ENCODE measurements around the gene EDN1.

Gene EDN1

DNA sequence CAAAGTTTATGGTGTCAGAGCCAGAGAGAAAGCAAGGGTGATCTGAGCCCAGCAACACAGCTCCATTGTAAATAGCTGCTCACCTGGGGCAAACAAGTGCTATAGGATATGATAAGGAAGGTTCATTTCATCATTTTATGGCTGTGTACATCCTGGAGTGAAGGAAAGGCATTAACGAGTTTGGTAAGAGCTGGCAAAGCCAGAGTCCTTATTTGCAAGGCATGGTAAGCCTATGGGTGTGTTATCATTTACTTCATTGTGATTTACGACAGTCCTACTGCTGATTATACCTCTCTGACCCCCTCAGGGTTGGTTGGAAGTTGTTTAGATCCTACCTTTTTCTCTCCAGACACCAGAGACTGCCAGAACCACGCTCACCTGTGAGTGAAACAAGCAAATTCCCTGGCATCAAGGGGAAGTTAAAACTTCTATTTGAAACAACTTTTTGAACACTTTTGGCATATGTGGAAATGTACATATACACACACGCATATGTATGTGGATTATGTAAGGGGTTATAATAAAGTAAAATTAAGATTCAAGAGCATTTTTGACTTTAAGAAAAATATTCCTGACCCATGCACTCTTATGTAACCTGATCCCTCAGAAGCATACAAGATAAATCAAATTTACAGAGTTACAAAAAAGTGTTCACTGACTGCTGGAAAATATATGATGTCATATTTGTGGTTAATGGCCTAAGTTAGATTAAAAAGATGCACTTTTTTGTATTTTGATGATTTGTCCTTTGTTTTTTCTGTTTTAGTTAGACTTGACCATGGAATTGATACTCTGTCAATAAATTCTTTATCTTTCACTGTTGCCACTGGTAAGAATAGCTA is 40.4 kb upstream of the EDN1 start:
- no peak overlapping the region for H3K4me3 ChIP-seq (ENCODE audit: low read depth, low read length)
- TF ChIP-seq, protein P1, sequence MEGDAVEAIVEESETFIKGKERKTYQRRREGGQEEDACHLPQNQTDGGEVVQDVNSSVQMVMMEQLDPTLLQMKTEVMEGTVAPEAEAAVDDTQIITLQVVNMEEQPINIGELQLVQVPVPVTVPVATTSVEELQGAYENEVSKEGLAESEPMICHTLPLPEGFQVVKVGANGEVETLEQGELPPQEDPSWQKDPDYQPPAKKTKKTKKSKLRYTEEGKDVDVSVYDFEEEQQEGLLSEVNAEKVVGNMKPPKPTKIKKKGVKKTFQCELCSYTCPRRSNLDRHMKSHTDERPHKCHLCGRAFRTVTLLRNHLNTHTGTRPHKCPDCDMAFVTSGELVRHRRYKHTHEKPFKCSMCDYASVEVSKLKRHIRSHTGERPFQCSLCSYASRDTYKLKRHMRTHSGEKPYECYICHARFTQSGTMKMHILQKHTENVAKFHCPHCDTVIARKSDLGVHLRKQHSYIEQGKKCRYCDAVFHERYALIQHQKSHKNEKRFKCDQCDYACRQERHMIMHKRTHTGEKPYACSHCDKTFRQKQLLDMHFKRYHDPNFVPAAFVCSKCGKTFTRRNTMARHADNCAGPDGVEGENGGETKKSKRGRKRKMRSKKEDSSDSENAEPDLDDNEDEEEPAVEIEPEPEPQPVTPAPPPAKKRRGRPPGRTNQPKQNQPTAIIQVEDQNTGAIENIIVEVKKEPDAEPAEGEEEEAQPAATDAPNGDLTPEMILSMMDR (IDR thresholded peaks at IDR 0.05; ENCODE audit: insufficient read depth, low read depth, low read length, missing control alignments), result no peak
- no peak for DNase-seq (ENCODE audit: low read depth)

DNA sequence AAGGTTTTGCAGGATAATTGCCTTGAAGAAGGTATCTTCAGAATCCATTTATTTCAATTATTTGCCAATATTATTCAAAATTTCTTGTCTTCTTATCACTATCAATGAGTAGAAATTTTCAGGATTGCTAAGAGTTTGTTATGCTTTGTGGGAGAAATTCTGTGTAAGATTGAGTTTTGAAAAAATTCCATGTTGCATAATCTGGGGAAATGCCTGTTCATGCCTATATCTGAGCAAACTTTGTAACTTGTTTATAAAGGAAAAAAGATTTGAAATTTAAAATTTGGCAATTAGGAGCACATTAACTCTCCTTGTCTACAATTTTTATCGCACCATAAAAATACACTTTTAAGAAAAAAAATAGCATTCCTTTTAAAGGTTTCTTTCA is 39.8 kb upstream of the EDN1 start:
- no peak for DNase-seq (ENCODE audit: low read depth)
- TF ChIP-seq, protein P1 (IDR thresholded peaks at IDR 0.05; ENCODE audit: insufficient read depth, low read depth, low read length, missing control alignments), result no peak
- H3K4me3 ChIP-seq (ENCODE audit: low read depth, low read length), result no peak overlapping the region

DNA sequence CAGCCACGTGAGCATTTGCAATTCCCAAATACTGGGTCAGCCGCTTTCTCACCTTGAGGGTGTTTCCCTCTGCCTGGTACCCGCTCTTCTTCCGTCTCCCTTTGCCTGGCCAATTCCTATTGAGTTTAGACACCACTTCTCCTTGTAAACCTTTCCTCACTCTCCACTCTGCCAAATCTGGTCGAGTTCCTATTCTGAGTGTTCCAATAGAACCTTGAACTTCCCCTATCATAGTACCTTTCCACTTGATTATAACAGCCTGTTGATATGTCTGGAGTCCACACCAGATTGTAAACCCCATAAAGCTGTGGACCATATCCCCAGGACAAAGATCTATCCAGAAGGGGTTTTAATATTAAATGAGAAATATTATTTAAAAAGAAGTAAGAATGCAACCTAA is 36.0 kb upstream of the EDN1 start:
- TF ChIP-seq, protein P1 (IDR thresholded peaks at IDR 0.05; ENCODE audit: insufficient read depth, low read depth, low read length, missing control alignments), result no peak
- H3K4me3 ChIP-seq (ENCODE audit: low read depth, low read length), result no peak overlapping the region
- DNase-seq (ENCODE audit: low read depth), result no peak

GRCh38 chr6:12258191-12258590 is 32.0 kb upstream of the EDN1 start:
- H3K4me3 ChIP-seq (ENCODE audit: low read depth, low read length), result no peak overlapping the region
- no peak for DNase-seq (ENCODE audit: low read depth)
- TF ChIP-seq, protein P1 (IDR thresholded peaks at IDR 0.05; ENCODE audit: insufficient read depth, low read depth, low read length, missing control alignments), result no peak

- no peak overlapping the region for H3K4me3 ChIP-seq (ENCODE audit: low read depth, low read length)
- no peak for DNase-seq (ENCODE audit: low read depth)
- TF ChIP-seq, protein P1 (IDR thresholded peaks at IDR 0.05; ENCODE audit: insufficient read depth, low read depth, low read length, missing control alignments), result no peak
Observed at GRCh38 chr6:12258591-12259075, 31.5 kb upstream of the EDN1 start.

- no peak for DNase-seq (ENCODE audit: low read depth)
- no peak overlapping the region for H3K4me3 ChIP-seq (ENCODE audit: low read depth, low read length)
- TF ChIP-seq, protein P1 (IDR thresholded peaks at IDR 0.05; ENCODE audit: insufficient read depth, low read depth, low read length, missing control alignments), result no peak
Observed at GRCh38 chr6:12260458-12261093, 29.6 kb upstream of the EDN1 start.
